Measurements from ENCODE around the gene SRP68.

The SRP68 gene

DNA sequence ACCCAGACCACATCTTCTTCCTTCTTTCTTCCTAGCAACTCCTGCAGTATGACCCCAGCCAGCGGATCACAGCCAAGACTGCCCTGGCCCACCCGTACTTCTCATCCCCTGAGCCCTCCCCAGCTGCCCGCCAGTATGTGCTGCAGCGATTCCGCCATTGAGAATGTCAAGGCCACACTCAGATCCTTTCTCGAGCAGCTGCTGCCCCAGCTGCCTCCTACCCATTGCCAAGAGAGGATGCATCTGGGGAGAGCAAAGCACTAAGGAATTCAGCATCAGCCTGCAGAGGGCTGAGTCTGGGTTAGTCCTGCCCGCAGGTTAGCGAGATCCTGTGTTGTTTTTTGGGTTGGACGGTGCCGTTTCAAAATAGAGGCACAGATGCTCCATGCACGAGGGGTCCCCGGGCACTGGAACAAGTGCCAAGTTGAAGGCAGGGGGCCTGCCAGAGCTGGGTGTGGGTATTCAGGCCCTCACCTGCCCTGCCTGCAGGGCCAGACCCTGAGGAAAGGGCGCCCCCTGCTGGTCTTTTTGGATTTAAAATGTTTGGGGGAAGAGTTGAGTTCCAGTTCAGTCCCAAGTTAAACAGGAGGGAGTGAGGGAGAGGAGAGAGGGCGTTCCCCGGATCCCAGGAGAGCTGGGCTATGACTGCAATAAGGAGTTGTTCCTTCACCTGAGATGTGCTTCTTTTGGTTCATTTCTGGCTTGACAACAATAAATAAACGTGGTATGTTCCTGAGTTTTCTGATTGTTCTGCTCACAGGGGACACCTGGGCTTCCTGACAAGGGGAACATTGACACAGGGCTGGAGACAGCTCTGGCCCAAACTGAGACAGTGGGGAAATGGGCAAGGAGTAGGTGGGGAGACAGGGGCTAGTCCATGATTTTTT lies 66.8 kb downstream of the SRP68 start:
- DNase-seq (ENCODE audit: low spot score): peak; percentile 68
- H3K27ac Mint-ChIP-seq: peak overlapping the region; percentile 9
- H3K36me3 Mint-ChIP-seq (ENCODE audit: low read depth): peaks cover 11% of the 10 kb centered on the region
- no peak overlapping the region for H3K4me3 Mint-ChIP-seq
- no peaks in the 10 kb centered on the region for H3K9me3 Mint-ChIP-seq
- H3K27me3 Mint-ChIP-seq (ENCODE audit: low read depth): no peaks in the 10 kb centered on the region
- H3K4me1 Mint-ChIP-seq (ENCODE audit: low read depth): peaks cover 8% of the 10 kb centered on the region

DNA sequence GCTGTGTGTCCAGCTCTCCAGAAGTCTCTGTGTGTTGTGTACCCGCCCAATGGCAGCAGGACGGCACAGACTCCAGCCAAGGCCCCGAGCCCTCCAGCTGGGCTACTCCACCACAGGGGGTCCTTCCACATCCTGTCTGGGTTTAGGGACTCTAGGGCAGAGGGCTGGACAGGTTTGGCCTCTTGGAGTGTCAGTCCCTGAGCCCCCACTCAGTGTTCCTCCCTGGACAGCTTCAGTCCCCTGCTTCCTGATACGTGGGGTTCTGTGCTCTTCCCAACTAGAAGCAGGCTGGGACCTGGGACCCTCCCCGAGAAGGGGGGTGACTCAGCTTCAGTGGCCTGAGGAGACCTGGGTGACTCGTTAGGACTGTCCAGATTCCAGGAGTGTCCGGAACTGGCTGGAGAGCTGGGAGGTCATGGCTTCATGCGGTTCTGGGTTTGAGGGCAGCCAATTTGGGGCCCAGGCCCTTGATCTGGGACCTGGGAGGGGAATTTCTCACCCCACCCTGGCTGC lies 67.5 kb downstream of the SRP68 start:
- Mint-ChIP-seq H3K4me3 (no peak overlapping the region), H3K27ac (no peak overlapping the region), H3K9me3 (no peaks in the 10 kb centered on the region), H3K27me3 (ENCODE audit: low read depth) (no peaks in the 10 kb centered on the region), H3K4me1 (ENCODE audit: low read depth) (peaks cover 8% of the 10 kb centered on the region), H3K36me3 (ENCODE audit: low read depth) (peaks cover 11% of the 10 kb centered on the region)
- no peak for DNase-seq (ENCODE audit: low spot score)

DNA sequence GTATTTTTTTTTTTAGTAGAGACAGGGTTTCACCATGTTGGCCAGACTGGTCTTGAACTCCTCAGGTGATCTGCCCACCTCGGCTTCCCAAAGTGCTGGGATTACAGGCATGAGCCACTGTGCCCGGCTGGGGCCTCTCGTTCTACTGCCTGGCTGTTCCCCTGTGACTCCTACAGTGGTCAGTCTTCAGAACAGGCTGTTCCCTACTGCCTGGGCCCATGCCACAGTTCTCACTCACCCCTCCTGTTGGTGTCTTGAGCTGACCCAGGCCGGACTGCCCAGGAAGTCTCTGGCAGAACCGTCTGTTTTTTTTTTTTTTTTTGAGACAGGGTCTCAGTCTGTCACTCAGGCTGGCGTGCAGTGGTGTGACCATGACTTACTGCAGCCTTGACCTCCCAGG lies 68.4 kb downstream of the SRP68 start:
- H3K4me1 Mint-ChIP-seq (ENCODE audit: low read depth): peaks cover 8% of the 10 kb centered on the region
- no peak overlapping the region for H3K27ac Mint-ChIP-seq
- DNase-seq (ENCODE audit: low spot score): no peak

GRCh38 chr17:76002100-76002499 lies 70.2 kb downstream of the SRP68 start:
- Mint-ChIP-seq H3K27ac (no peak overlapping the region), H3K9me3 (no peaks in the 10 kb centered on the region), H3K4me1 (ENCODE audit: low read depth) (peaks cover 15% of the 10 kb centered on the region), H3K36me3 (ENCODE audit: low read depth) (peaks cover 11% of the 10 kb centered on the region), H3K27me3 (ENCODE audit: low read depth) (no peaks in the 10 kb centered on the region), H3K4me3 (no peak overlapping the region)
- no peak for DNase-seq (ENCODE audit: low spot score)

More for the DNA sequence above, 68.4 kb downstream of the SRP68 start:
- no peak overlapping the region for H3K4me3 Mint-ChIP-seq
- H3K9me3 Mint-ChIP-seq: no peaks in the 10 kb centered on the region
- peaks cover 11% of the 10 kb centered on the region for H3K36me3 Mint-ChIP-seq (ENCODE audit: low read depth)
- H3K27me3 Mint-ChIP-seq (ENCODE audit: low read depth): no peaks in the 10 kb centered on the region

DNA sequence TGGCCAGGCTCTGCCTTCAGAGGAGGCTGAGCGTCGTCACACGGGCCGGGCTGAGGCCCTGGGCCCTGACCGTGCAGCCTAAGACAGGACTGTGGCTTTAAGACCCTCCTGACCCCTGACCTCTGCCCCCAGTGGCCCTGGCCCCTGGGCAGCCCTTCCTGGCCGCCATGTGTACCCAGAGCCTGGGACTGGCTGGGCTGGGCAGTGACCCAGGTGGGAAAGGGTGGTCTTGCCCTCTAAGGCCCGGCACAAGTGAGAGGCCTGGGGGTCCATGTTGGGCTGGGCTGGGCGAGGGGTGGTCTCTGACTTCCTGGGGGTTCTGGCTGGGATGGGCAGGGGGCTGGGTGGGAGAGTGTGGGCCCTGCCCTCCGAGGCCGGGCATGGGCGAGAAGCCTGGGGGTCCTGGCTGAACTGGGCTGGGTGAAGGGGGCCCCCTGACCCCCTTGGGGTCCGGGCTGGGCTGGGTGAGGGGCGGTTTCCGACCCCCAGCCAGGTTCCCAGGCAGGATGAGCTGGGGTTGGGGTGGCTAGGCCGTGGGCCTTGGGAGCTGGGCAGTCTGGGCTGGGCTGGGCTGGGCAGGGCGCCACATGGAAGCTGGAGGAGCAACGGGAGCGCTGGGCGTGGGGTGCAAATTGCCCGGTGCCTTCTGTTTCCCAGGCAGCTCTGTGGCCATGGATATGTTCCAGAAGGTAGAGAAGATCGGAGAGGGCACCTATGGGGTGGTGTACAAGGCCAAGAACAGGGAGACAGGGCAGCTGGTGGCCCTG lies 71.4 kb downstream of the SRP68 start, which contains the start of gene CDK3:
TSS of gene CDK3 (plus strand) at position 101 of the 767 bp plus-strand sequence. CDS start at position 672, 571 bp downstream.
- Mint-ChIP-seq H3K27ac (no peak within 1 kb of the TSS), H3K27me3 (ENCODE audit: low read depth) (no peaks in the 10 kb centered on the region), H3K9me3 (no peaks in the 10 kb centered on the region), H3K36me3 (ENCODE audit: low read depth) (peaks cover 11% of the 10 kb centered on the region), H3K4me3 (no peak within 1 kb of the TSS), H3K4me1 (ENCODE audit: low read depth) (peaks cover 22% of the 10 kb centered on the region)
- no peak for DNase-seq (ENCODE audit: low spot score)

GRCh38 chr17:76000016-76000754 lies 72.1 kb downstream of the SRP68 start:
- no peaks in the 10 kb centered on the region for H3K9me3 Mint-ChIP-seq
- peak; percentile 54 for DNase-seq (ENCODE audit: low spot score)

DNA sequence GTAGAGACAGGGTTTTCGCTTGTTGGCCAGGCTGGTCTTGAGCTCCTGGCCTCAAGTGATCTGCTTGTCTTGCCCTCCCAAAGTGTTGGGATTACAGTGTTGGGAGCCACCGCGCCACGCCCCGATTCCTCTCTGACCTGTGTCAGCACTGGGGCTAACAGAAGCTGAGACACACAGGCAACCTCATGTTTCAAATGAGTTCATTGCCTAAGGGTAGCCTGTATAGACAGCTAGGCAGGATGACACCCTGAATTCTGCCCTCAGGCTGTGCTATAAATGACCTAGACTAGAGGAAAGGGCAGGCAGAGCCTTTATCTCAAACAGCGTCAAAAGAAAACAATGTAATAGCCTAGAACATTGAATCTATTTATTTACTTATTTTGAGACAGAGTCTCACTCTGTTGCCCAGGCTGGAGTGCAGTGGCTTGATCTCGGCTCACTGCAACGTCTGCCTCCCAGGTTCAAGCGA lies 74.0 kb downstream of the SRP68 start:
- H3K27ac Mint-ChIP-seq: no peak overlapping the region
- no peak for DNase-seq (ENCODE audit: low spot score)
- no peaks in the 10 kb centered on the region for H3K9me3 Mint-ChIP-seq
- H3K27me3 Mint-ChIP-seq (ENCODE audit: low read depth): no peaks in the 10 kb centered on the region
- H3K36me3 Mint-ChIP-seq (ENCODE audit: low read depth): peaks cover 1% of the 10 kb centered on the region
- H3K4me3 Mint-ChIP-seq: no peak overlapping the region
- peaks cover 14% of the 10 kb centered on the region for H3K4me1 Mint-ChIP-seq (ENCODE audit: low read depth)

More at GRCh38 chr17:76000016-76000754, 72.1 kb downstream of the SRP68 start:
- Mint-ChIP-seq H3K36me3 (ENCODE audit: low read depth) (peaks cover 5% of the 10 kb centered on the region), H3K4me1 (ENCODE audit: low read depth) (peaks cover 14% of the 10 kb centered on the region), H3K27ac (no peak overlapping the region), H3K4me3 (no peak overlapping the region), H3K27me3 (ENCODE audit: low read depth) (no peaks in the 10 kb centered on the region)

DNA sequence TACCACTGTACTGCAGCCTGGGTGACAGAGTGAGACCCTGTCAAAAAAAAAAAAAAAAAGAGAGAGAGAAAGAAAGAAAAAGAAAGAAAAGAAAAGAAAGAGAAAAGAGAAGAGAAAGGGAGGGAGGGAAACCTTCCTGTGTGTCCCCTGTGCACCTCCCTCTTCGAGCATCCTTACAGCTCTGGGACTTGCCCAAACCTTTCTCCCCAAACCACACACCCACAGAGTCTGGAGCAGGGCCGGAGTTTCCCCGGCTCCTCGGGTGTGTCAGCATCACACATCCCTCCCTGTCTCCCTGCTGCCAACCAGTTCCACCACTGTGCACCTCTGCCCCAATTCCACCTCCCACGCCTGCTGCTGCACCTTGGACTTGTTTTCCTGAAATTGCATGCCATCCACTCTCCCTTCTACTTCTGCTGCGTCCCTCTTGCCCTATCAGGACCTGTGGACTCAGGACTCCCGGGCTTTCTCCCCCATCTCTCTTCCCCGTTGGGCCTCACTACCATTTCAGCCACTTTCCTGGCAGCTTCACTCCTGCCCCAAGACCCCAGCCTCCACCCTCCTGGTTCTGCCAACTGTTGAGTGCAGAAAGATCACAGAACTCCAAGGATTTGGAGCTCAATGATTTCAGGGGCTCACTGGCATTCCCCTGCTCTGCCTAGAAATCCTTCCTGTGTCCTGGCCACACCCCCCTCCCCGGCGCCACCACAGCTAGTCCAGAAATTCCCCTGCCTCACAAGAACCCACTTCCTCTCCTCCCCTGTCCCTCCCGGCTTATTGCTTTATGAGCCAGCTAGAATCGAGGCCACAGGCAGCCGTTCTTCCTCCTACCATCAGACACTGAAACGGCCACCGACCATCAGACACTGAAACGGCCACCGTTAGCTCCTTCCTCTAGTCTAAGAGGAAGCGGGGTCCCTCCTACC lies 75.4 kb downstream of the SRP68 start:
- H3K4me1 Mint-ChIP-seq (ENCODE audit: low read depth): peaks cover 14% of the 10 kb centered on the region
- H3K4me3 Mint-ChIP-seq: peak overlapping the region; percentile 75
- H3K27me3 Mint-ChIP-seq (ENCODE audit: low read depth): no peaks in the 10 kb centered on the region
- H3K36me3 Mint-ChIP-seq (ENCODE audit: low read depth): peaks cover 2% of the 10 kb centered on the region
- peak; percentile 42 for DNase-seq (ENCODE audit: low spot score)
- H3K27ac Mint-ChIP-seq: peak overlapping the region; percentile 83
- no peaks in the 10 kb centered on the region for H3K9me3 Mint-ChIP-seq

- no peaks in the 10 kb centered on the region for H3K27me3 Mint-ChIP-seq (ENCODE audit: low read depth)
- no peak for DNase-seq (ENCODE audit: low spot score)
- H3K27ac Mint-ChIP-seq: no peak overlapping the region
- peaks cover 5% of the 10 kb centered on the region for H3K36me3 Mint-ChIP-seq (ENCODE audit: low read depth)
- H3K4me1 Mint-ChIP-seq (ENCODE audit: low read depth): peaks cover 14% of the 10 kb centered on the region
- no peak overlapping the region for H3K4me3 Mint-ChIP-seq
- no peaks in the 10 kb centered on the region for H3K9me3 Mint-ChIP-seq
These were observed 76.9 kb downstream of the SRP68 start for GRCh38 chr17:75995385-75995925.

- DNase-seq (ENCODE audit: low spot score): no peak
- peaks cover 5% of the 10 kb centered on the region for H3K36me3 Mint-ChIP-seq (ENCODE audit: low read depth)
- peaks cover 14% of the 10 kb centered on the region for H3K4me1 Mint-ChIP-seq (ENCODE audit: low read depth)
- H3K27me3 Mint-ChIP-seq (ENCODE audit: low read depth): no peaks in the 10 kb centered on the region
- H3K4me3 Mint-ChIP-seq: no peak overlapping the region
- no peaks in the 10 kb centered on the region for H3K9me3 Mint-ChIP-seq
- H3K27ac Mint-ChIP-seq: no peak overlapping the region
These were observed 77.4 kb downstream of the SRP68 start for GRCh38 chr17:75994802-75995370.

DNA sequence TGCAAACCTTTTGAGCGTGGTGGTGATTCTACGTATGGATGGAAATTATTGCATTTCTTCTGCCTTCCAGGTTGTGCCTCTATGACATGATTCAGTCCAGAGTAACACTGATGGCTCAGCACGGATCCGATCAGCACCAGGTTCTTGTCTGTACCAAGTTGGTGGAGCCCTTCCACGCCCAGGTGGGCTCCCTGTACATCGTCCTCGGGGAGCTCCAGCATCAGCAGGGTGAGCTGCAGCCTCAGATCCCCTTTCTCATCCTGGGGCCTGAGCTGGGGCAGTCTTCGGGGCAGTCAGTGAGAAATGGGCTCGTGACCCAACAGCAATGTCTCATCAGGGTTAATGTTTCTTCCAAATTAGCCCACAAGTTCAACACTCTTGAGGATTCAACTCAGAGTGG lies 80.9 kb downstream of the SRP68 start:
- Mint-ChIP-seq H3K4me1 (ENCODE audit: low read depth) (peaks cover under 1% of the 10 kb centered on the region), H3K36me3 (ENCODE audit: low read depth) (peaks cover 5% of the 10 kb centered on the region), H3K27ac (no peak overlapping the region), H3K4me3 (no peak overlapping the region), H3K9me3 (no peaks in the 10 kb centered on the region), H3K27me3 (ENCODE audit: low read depth) (no peaks in the 10 kb centered on the region)
- DNase-seq (ENCODE audit: low spot score): no peak

Data from T-helper 2 cell treated with Interferon-gamma antibody and Interleukin-4, amounts not matched to agents 5 μg/mL and 100 μg/mL, for 36 hours (primary cell).